ENCODE data around the gene ECE1.

ECE1 gene

DNA sequence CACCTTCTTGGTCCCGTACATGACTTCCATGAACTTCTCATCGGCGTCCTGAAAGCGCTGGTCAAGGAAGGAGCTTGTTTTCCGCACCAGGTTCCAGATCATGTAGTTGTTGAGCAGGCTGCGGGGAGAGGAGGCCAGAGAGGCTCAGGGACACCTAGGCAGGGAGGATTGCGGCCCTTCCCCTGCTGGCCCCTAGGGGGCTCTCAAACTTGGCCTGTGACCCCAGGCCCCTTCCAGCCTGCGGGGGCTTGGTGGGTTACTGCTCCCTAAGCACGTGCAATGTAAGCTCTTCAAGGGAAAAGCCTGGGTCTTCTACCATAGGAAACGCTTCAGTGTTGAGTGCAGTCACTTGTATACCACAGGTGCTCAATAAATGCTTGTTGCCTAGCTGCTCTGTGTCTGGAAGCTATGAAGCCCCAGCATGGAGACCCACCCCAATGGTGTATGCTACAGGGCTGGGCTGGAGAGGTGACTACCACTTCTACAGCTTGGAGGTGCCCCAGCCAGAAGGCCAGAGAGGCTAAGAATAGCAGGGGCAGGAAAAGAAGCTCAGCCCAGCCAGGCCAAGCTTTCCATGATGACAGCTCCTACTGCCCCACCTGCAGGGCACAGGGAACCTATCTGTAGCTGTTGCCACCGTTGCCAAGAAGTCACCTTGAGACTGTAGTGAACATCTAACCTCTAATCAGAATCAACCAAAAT, 45.1 kb downstream of the ECE1 start:
- Histone ChIP-seq H3K27me3 (ENCODE audit: control insufficient read depth, insufficient read depth, low read length) (no peaks in the 10 kb centered on the region), H3K36me3 (ENCODE audit: control insufficient read depth, insufficient read depth, low read length) (peaks cover 22% of the 10 kb centered on the region), H3K9me3 (ENCODE audit: control insufficient read depth, insufficient read depth, low read depth, low read length) (no peaks in the 10 kb centered on the region), H3K4me3 (ENCODE audit: low read depth, low read length) (no peak overlapping the region), H3K27ac (ENCODE audit: low read depth, low read length) (no peak overlapping the region), H3K9ac (ENCODE audit: low read length) (no peak overlapping the region), H3K4me1 (ENCODE audit: control insufficient read depth, insufficient read depth, low read length) (peaks cover 8% of the 10 kb centered on the region; the same call in 1 of the 2 replicates)

DNA sequence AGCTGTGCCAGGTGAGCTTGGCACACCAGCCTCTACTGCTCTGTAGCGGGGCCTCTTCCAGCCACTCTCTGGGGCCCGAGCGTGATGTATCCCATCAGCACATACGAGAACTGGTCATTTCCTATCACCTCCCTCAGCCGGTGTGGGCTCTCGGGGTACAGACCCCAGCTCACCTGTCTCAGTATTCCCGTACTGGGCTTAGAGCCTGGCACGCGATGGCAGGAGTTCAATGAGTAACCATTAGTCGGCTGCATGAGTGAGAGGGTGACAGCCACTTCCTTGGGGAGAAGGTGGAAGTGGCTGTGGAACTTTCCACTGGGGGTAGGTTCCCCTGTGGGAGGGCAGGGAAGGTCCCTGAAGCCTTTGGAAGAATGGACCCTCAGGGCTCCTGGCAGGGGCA, 46.1 kb downstream of the ECE1 start:
- no peaks in the 10 kb centered on the region for H3K9me3 ChIP-seq (ENCODE audit: control insufficient read depth, insufficient read depth, low read depth, low read length)
- peaks cover 22% of the 10 kb centered on the region for H3K36me3 ChIP-seq (ENCODE audit: control insufficient read depth, insufficient read depth, low read length)
- H3K4me1 ChIP-seq (ENCODE audit: control insufficient read depth, insufficient read depth, low read length), result peaks cover 8% of the 10 kb centered on the region; the same call in 1 of the 2 replicates
- no peaks in the 10 kb centered on the region for H3K27me3 ChIP-seq (ENCODE audit: control insufficient read depth, insufficient read depth, low read length)
- no peak overlapping the region for H3K27ac ChIP-seq (ENCODE audit: low read depth, low read length)
- no peak overlapping the region for H3K9ac ChIP-seq (ENCODE audit: low read length)
- H3K4me3 ChIP-seq (ENCODE audit: low read depth, low read length), result no peak overlapping the region

GRCh38 chr1:21242846-21243245, 47.4 kb downstream of the ECE1 start:
- Histone ChIP-seq H3K9me3 (ENCODE audit: control insufficient read depth, insufficient read depth, low read depth, low read length) (no peaks in the 10 kb centered on the region), H3K9ac (ENCODE audit: low read length) (no peak overlapping the region), H3K4me1 (ENCODE audit: control insufficient read depth, insufficient read depth, low read length) (peaks cover 16% of the 10 kb centered on the region; the same call in 1 of the 2 replicates), H3K4me3 (ENCODE audit: low read depth, low read length) (no peak overlapping the region), H3K36me3 (ENCODE audit: control insufficient read depth, insufficient read depth, low read length) (peaks cover 24% of the 10 kb centered on the region), H3K27ac (ENCODE audit: low read depth, low read length) (no peak overlapping the region), H3K27me3 (ENCODE audit: control insufficient read depth, insufficient read depth, low read length) (no peaks in the 10 kb centered on the region)

- Histone ChIP-seq H3K4me1 (ENCODE audit: control insufficient read depth, insufficient read depth, low read length) (peaks cover 16% of the 10 kb centered on the region; the same call in 1 of the 2 replicates), H3K27ac (ENCODE audit: low read depth, low read length) (no peak overlapping the region), H3K27me3 (ENCODE audit: control insufficient read depth, insufficient read depth, low read length) (no peaks in the 10 kb centered on the region), H3K36me3 (ENCODE audit: control insufficient read depth, insufficient read depth, low read length) (peaks cover 30% of the 10 kb centered on the region), H3K9ac (ENCODE audit: low read length) (peak overlapping the region; percentile 9), H3K4me3 (ENCODE audit: low read depth, low read length) (no peak overlapping the region), H3K9me3 (ENCODE audit: control insufficient read depth, insufficient read depth, low read depth, low read length) (no peaks in the 10 kb centered on the region)
These were observed 48.3 kb downstream of the ECE1 start for GRCh38 chr1:21241771-21242581.

- Histone ChIP-seq H3K9ac (ENCODE audit: low read length) (no peak overlapping the region), H3K27me3 (ENCODE audit: control insufficient read depth, insufficient read depth, low read length) (no peaks in the 10 kb centered on the region), H3K36me3 (ENCODE audit: control insufficient read depth, insufficient read depth, low read length) (peaks cover 37% of the 10 kb centered on the region), H3K27ac (ENCODE audit: low read depth, low read length) (no peak overlapping the region), H3K4me3 (ENCODE audit: low read depth, low read length) (no peak overlapping the region), H3K9me3 (ENCODE audit: control insufficient read depth, insufficient read depth, low read depth, low read length) (no peaks in the 10 kb centered on the region), H3K4me1 (ENCODE audit: control insufficient read depth, insufficient read depth, low read length) (peaks cover 17% of the 10 kb centered on the region; the same call in 1 of the 2 replicates)
These were observed 49.6 kb downstream of the ECE1 start for GRCh38 chr1:21240706-21241105.

GRCh38 chr1:21239221-21239620, 51.0 kb downstream of the ECE1 start:
- Histone ChIP-seq H3K27ac (ENCODE audit: low read depth, low read length) (no peak overlapping the region), H3K27me3 (ENCODE audit: control insufficient read depth, insufficient read depth, low read length) (no peaks in the 10 kb centered on the region), H3K9ac (ENCODE audit: low read length) (no peak overlapping the region), H3K9me3 (ENCODE audit: control insufficient read depth, insufficient read depth, low read depth, low read length) (no peaks in the 10 kb centered on the region), H3K36me3 (ENCODE audit: control insufficient read depth, insufficient read depth, low read length) (peaks cover 39% of the 10 kb centered on the region), H3K4me1 (ENCODE audit: control insufficient read depth, insufficient read depth, low read length) (peaks cover 22% of the 10 kb centered on the region; the same call in 1 of the 2 replicates), H3K4me3 (ENCODE audit: low read depth, low read length) (no peak overlapping the region)

DNA sequence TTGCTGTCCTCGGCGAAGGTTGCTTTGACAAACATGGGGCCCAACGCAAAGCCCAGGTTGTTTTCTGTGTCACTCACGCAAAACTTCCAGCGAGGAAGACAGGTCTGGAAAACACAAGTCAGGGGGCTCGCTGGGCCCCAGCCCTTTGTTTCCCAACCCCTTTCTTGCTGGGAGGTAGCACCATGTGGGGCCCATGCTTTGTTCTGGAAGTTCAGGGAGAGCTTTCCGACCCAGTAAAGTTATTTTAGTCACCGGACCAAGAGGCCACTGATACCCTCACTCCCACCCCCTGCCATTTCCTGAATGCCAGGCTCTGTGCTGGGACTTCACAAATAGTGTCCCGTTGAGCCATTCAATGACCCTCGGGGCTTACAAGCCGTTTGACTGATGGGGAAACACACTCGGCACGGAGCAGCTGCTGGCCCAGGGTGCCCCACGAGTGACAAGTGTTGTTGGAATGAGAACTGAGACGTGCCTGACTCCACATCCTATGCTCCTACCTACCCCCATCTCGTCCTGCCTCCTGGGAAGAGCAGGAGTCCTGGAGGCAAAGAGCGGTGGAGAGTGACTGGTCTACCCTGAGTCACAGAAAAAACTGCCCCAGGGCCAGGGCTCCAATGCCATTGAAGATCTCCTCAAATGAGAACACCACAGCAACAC, 52.0 kb downstream of the ECE1 start:
- Histone ChIP-seq H3K9me3 (ENCODE audit: control insufficient read depth, insufficient read depth, low read depth, low read length) (no peaks in the 10 kb centered on the region), H3K27ac (ENCODE audit: low read depth, low read length) (no peak overlapping the region), H3K27me3 (ENCODE audit: control insufficient read depth, insufficient read depth, low read length) (no peaks in the 10 kb centered on the region), H3K4me1 (ENCODE audit: control insufficient read depth, insufficient read depth, low read length) (peaks cover 22% of the 10 kb centered on the region; the same call in 1 of the 2 replicates), H3K4me3 (ENCODE audit: low read depth, low read length) (no peak overlapping the region), H3K36me3 (ENCODE audit: control insufficient read depth, insufficient read depth, low read length) (peaks cover 30% of the 10 kb centered on the region), H3K9ac (ENCODE audit: low read length) (no peak overlapping the region)

GRCh38 chr1:21237446-21238088, 52.7 kb downstream of the ECE1 start:
- H3K36me3 ChIP-seq (ENCODE audit: control insufficient read depth, insufficient read depth, low read length), result peaks cover 35% of the 10 kb centered on the region
- no peak overlapping the region for H3K9ac ChIP-seq (ENCODE audit: low read length)

GRCh38 chr1:21236178-21236577, 54.1 kb downstream of the ECE1 start:
- peaks cover 35% of the 10 kb centered on the region for H3K36me3 ChIP-seq (ENCODE audit: control insufficient read depth, insufficient read depth, low read length)

More at GRCh38 chr1:21237446-21238088, 52.7 kb downstream of the ECE1 start:
- Histone ChIP-seq H3K4me1 (ENCODE audit: control insufficient read depth, insufficient read depth, low read length) (peaks cover 22% of the 10 kb centered on the region; the same call in 1 of the 2 replicates), H3K27me3 (ENCODE audit: control insufficient read depth, insufficient read depth, low read length) (no peaks in the 10 kb centered on the region), H3K9me3 (ENCODE audit: control insufficient read depth, insufficient read depth, low read depth, low read length) (no peaks in the 10 kb centered on the region), H3K4me3 (ENCODE audit: low read depth, low read length) (no peak overlapping the region), H3K27ac (ENCODE audit: low read depth, low read length) (no peak overlapping the region)

DNA sequence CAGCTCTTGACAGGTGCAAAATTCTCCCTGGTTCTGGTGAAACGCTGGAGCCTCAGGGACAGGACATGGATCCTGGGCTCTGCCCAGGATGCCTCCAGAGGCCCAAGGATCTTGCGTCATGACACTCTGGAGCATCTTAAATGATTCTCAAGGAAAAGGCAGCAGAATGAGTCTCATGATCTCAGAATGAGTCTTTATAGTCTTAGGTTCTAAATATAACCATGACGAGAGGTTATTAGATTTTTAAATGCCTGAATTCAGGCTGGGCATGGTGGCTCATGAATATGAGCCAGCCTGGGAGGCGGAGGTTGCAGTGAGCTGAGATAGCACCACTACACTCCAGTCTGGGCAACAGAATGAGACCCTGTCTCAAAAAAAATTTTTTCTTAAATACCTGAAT, 55.5 kb downstream of the ECE1 start:
- Histone ChIP-seq H3K36me3 (ENCODE audit: control insufficient read depth, insufficient read depth, low read length) (peaks cover 32% of the 10 kb centered on the region), H3K9me3 (ENCODE audit: control insufficient read depth, insufficient read depth, low read depth, low read length) (no peaks in the 10 kb centered on the region), H3K27ac (ENCODE audit: low read depth, low read length) (no peak overlapping the region), H3K9ac (ENCODE audit: low read length) (no peak overlapping the region), H3K27me3 (ENCODE audit: control insufficient read depth, insufficient read depth, low read length) (no peaks in the 10 kb centered on the region), H3K4me1 (ENCODE audit: control insufficient read depth, insufficient read depth, low read length) (peaks cover 13% of the 10 kb centered on the region; the same call in 1 of the 2 replicates), H3K4me3 (ENCODE audit: low read depth, low read length) (no peak overlapping the region)

More at GRCh38 chr1:21236178-21236577, 54.1 kb downstream of the ECE1 start:
- Histone ChIP-seq H3K4me3 (ENCODE audit: low read depth, low read length) (no peak overlapping the region), H3K9me3 (ENCODE audit: control insufficient read depth, insufficient read depth, low read depth, low read length) (no peaks in the 10 kb centered on the region), H3K27me3 (ENCODE audit: control insufficient read depth, insufficient read depth, low read length) (no peaks in the 10 kb centered on the region), H3K9ac (ENCODE audit: low read length) (no peak overlapping the region), H3K27ac (ENCODE audit: low read depth, low read length) (no peak overlapping the region), H3K4me1 (ENCODE audit: control insufficient read depth, insufficient read depth, low read length) (peaks cover 13% of the 10 kb centered on the region; the same call in 1 of the 2 replicates)
